ENCODE measurements around the gene ABCD3. TPM values are rescaled to one million over a fixed set of nuclear protein-coding genes. Genes with fewer than 3 reads are reported as not detected.

ABCD3 gene
- total RNA-seq, 4 donors from 2014 or later: 33.4 to 42.8 (median 36.6) TPM

- TF ChIP-seq CTCF (IDR thresholded peaks at IDR 0.05 in 4 of 5, conservative IDR thresholded peaks at IDR 0.05 in 1 of 5) (no peak), POLR2A (IDR thresholded peaks at IDR 0.05) (no peak)
- H3K9me3 ChIP-seq: no peaks in the 10 kb centered on the region
- no peaks in the 10 kb centered on the region for H3K36me3 ChIP-seq
- no peak overlapping the region for H3K27ac ChIP-seq
- intact Hi-C loops (cut with DNase I; ENCODE audit: low total_unique reads): no loop called here
- H3K27me3 ChIP-seq: no peaks in the 10 kb centered on the region
- DNase-seq (no peak), ATAC-seq (no peak)
- no peaks in the 10 kb centered on the region for H3K4me1 ChIP-seq
- no peak overlapping the region for H3K4me3 ChIP-seq
- in situ Hi-C loops (cut with MboI; ENCODE audit: low sequenced_read_pairs in 4 of 4): no loop called here
Measured at GRCh38 chr1:94411237-94411636, 7.0 kb upstream of the ABCD3 start.

GRCh38 chr1:94413311-94413710 lies 4.9 kb upstream of the ABCD3 start:
- no peak for DNase-seq
- Histone ChIP-seq H3K27me3 (no peaks in the 10 kb centered on the region), H3K4me1 (peaks cover 4 to 5% of the 10 kb centered on the region in 2 donors), H3K9me3 (no peaks in the 10 kb centered on the region), H3K4me3 (no peak overlapping the region), H3K27ac (no peak overlapping the region), H3K36me3 (no peaks in the 10 kb centered on the region)
- ATAC-seq: no peak
- intact Hi-C loops (cut with DNase I; ENCODE audit: low total_unique reads) (no loop called here), in situ Hi-C loops (cut with MboI; ENCODE audit: low sequenced_read_pairs in 4 of 4) (no loop called here)
- TF ChIP-seq CTCF (IDR thresholded peaks at IDR 0.05 in 4 of 5, conservative IDR thresholded peaks at IDR 0.05 in 1 of 5) (no peak), POLR2A (IDR thresholded peaks at IDR 0.05) (no peak)

- H3K27ac ChIP-seq: peak overlapping the region; percentile 86 to 93 (median 88)
- H3K4me1 ChIP-seq: peaks cover 25 to 28% of the 10 kb centered on the region in 2 donors
- H3K27me3 ChIP-seq: no peaks in the 10 kb centered on the region
- peak; percentile 14 to 19 for DNase-seq
- intact Hi-C loops (cut with DNase I; ENCODE audit: low total_unique reads): loop anchor here (5.0 kb wide), 4 partner anchors 170 to 1070 kb away; partner anchors contain the start of genes DR1 and TLCD4
- no peak for TF ChIP-seq CTCF (IDR thresholded peaks at IDR 0.05 in 4 of 5, conservative IDR thresholded peaks at IDR 0.05 in 1 of 5)
- in situ Hi-C loops (cut with MboI; ENCODE audit: low sequenced_read_pairs in 4 of 4): no loop called here
- H3K36me3 ChIP-seq: no peaks in the 10 kb centered on the region
- peak; percentile 25 to 30 for ATAC-seq
- peak overlapping the region; percentile 60 to 96 (median 92) for H3K4me3 ChIP-seq
- H3K9me3 ChIP-seq: no peaks in the 10 kb centered on the region
Measured at GRCh38 chr1:94416901-94417727, 1.1 kb upstream of the ABCD3 start.

- Histone ChIP-seq H3K4me1 (peaks cover 29 to 32% of the 10 kb centered on the region in 2 donors), H3K36me3 (no peaks in the 10 kb centered on the region), H3K9me3 (no peaks in the 10 kb centered on the region), H3K27me3 (no peaks in the 10 kb centered on the region), H3K27ac (peak overlapping the region; percentile 86 to 93 (median 88)), H3K4me3 (peak overlapping the region; percentile 60 to 96 (median 92))
- intact Hi-C loops (cut with DNase I; ENCODE audit: low total_unique reads) (loop anchor here (5.0 kb wide), 4 partner anchors 170 to 1070 kb away; partner anchors contain the start of genes DR1 and TLCD4), in situ Hi-C loops (cut with MboI; ENCODE audit: low sequenced_read_pairs in 4 of 4) (no loop called here)
- ATAC-seq (no peak), DNase-seq (no peak)
- TF ChIP-seq CTCF (IDR thresholded peaks at IDR 0.05 in 4 of 5, conservative IDR thresholded peaks at IDR 0.05 in 1 of 5) (no peak), POLR2A (IDR thresholded peaks at IDR 0.05) (no peak)
Measured at GRCh38 chr1:94417728-94417977, 536 bp upstream of the ABCD3 start.

Data from gastrocnemius medialis (tissue), 4 donors.